OCI-LY3 (cell line): ENCODE data around the gene FADS3.

ENCODE experiments used
- EZH2phosphoT487 ChIP-seq: fragments of 200-600 bp; shearing (Covaris generic); IDR thresholded peaks from 2 replicates; pipeline ENCODE4 v1.6.1; 2018; ENCODE audit warnings: antibody characterized with exemption, mixed run types, low read depth
- TF ChIP-seq, protein P1 (sequence below): fragments of 200-600, 300-600 bp; sonication (generic); IDR thresholded peaks from 2 replicates; pipeline ENCODE4 v1.5.1; 2014; ENCODE audit warnings: antibody characterized with exemption, low read length, low read depth

DNA sequence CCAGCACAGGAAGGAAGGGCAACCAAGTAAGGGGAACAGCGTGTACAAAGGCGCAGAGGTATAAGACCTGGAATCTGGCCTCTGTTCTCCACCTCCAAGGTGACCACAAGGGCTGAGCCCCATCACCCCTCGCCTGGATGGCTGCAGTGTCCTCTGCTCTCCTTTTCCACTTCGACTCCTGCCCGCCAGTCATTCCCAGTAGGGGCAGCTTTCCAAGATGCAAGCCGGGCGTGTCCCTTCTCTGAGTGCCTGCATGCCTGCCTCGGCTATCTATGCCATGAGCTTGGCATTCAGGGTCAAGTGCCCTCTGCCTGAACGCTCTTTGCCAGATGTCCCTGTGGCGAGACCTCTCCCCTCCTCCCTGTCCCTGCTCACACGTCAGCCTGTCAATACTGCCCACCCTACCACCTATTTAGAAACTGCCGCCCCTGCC, 17.0 kb downstream of the FADS3 start:
- TF ChIP-seq, protein P1, sequence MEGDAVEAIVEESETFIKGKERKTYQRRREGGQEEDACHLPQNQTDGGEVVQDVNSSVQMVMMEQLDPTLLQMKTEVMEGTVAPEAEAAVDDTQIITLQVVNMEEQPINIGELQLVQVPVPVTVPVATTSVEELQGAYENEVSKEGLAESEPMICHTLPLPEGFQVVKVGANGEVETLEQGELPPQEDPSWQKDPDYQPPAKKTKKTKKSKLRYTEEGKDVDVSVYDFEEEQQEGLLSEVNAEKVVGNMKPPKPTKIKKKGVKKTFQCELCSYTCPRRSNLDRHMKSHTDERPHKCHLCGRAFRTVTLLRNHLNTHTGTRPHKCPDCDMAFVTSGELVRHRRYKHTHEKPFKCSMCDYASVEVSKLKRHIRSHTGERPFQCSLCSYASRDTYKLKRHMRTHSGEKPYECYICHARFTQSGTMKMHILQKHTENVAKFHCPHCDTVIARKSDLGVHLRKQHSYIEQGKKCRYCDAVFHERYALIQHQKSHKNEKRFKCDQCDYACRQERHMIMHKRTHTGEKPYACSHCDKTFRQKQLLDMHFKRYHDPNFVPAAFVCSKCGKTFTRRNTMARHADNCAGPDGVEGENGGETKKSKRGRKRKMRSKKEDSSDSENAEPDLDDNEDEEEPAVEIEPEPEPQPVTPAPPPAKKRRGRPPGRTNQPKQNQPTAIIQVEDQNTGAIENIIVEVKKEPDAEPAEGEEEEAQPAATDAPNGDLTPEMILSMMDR = no peak
- no peak for TF ChIP-seq EZH2phosphoT487
